ENCODE data around the gene SRSF11.
A peak's percentile ranks its signal among the peaks of the same experiment; 100 is the strongest.

SRSF11 gene

GRCh38 chr1:70220517-70221237 is 503 bp upstream of the SRSF11 start:
- Histone ChIP-seq H3K9me3 (ENCODE audit: insufficient read depth, low read depth, low read length) (no peaks in the 10 kb centered on the region), H3K27me3 (ENCODE audit: insufficient read depth, low read length) (no peaks in the 10 kb centered on the region), H3K4ac (ENCODE audit: low read depth, low read length) (no peak overlapping the region), H3K23ac (ENCODE audit: low read length) (no peak overlapping the region), H2BK12ac (ENCODE audit: low read length) (no peak overlapping the region), H3K4me1 (ENCODE audit: control insufficient read depth in 1 of 2, insufficient read depth in 2 of 2, low read length in 2 of 2) (peaks cover 0 to 2% of the 10 kb centered on the region in 2 experiments), H3K79me2 (ENCODE audit: control insufficient read depth, insufficient read depth, low read length, poor library complexity) (peaks cover 9% of the 10 kb centered on the region), H3K36me3 (ENCODE audit: control insufficient read depth in 1 of 2, insufficient read depth in 2 of 2, low read length in 2 of 2) (peaks cover 0 to 7% of the 10 kb centered on the region in 2 experiments), H2AK5ac (ENCODE audit: low read length) (no peak overlapping the region), H3K9ac (ENCODE audit: low read length) (no peak overlapping the region), H2BK120ac (ENCODE audit: insufficient read depth, low read length, poor library complexity) (no peak overlapping the region), H3K4me3 (ENCODE audit: low read depth, low read length) (no peak overlapping the region), H2BK5ac (ENCODE audit: low read depth, low read length, poor library complexity) (no peak overlapping the region), H3K18ac (ENCODE audit: low read length) (no peak overlapping the region), H4K91ac (ENCODE audit: low read depth, low read length) (no peak overlapping the region), H3K79me1 (ENCODE audit: low read length) (peaks cover 7% of the 10 kb centered on the region), H2AFZ (ENCODE audit: insufficient read depth, low read length, poor library complexity) (no peak overlapping the region), H4K12ac (ENCODE audit: low read depth, low read length) (no peak overlapping the region), H3K14ac (ENCODE audit: low read length) (no peak overlapping the region), H3K4me2 (ENCODE audit: low read length) (no peak overlapping the region), H4K8ac (ENCODE audit: low read depth, low read length) (peak overlapping the region; percentile 13), H3K27ac (ENCODE audit: low read depth, low read length) (no peak overlapping the region)
- no CpG with 5 or more reads among the region's 17 CpGs for WGBS (ENCODE audit: extremely low coverage, insufficient coverage, insufficient read length)
- no peak for DNase-seq

- Histone ChIP-seq H3K4me3 (ENCODE audit: low read depth, low read length) (no peak overlapping the region), H3K9me3 (ENCODE audit: insufficient read depth, low read depth, low read length) (no peaks in the 10 kb centered on the region), H3K14ac (ENCODE audit: low read length) (no peak overlapping the region), H3K79me2 (ENCODE audit: control insufficient read depth, insufficient read depth, low read length, poor library complexity) (peaks cover 9% of the 10 kb centered on the region), H3K18ac (ENCODE audit: low read length) (no peak overlapping the region), H2AK5ac (ENCODE audit: low read length) (no peak overlapping the region), H3K23ac (ENCODE audit: low read length) (no peak overlapping the region), H2BK5ac (ENCODE audit: low read depth, low read length, poor library complexity) (no peak overlapping the region), H2BK12ac (ENCODE audit: low read length) (no peak overlapping the region), H3K36me3 (ENCODE audit: control insufficient read depth in 1 of 2, insufficient read depth in 2 of 2, low read length in 2 of 2) (peaks cover 0 to 4% of the 10 kb centered on the region in 2 experiments), H2AFZ (ENCODE audit: insufficient read depth, low read length, poor library complexity) (no peak overlapping the region), H4K91ac (ENCODE audit: low read depth, low read length) (no peak overlapping the region), H2BK120ac (ENCODE audit: insufficient read depth, low read length, poor library complexity) (no peak overlapping the region), H4K8ac (ENCODE audit: low read depth, low read length) (no peak overlapping the region), H3K9ac (ENCODE audit: low read length) (no peak overlapping the region), H3K27ac (ENCODE audit: low read depth, low read length) (no peak overlapping the region), H4K12ac (ENCODE audit: low read depth, low read length) (no peak overlapping the region), H3K4ac (ENCODE audit: low read depth, low read length) (no peak overlapping the region), H3K79me1 (ENCODE audit: low read length) (peaks cover 7% of the 10 kb centered on the region), H3K4me2 (ENCODE audit: low read length) (no peak overlapping the region), H3K27me3 (ENCODE audit: insufficient read depth, low read length) (no peaks in the 10 kb centered on the region), H3K4me1 (ENCODE audit: control insufficient read depth in 1 of 2, insufficient read depth in 2 of 2, low read length in 2 of 2) (peaks cover 0 to 2% of the 10 kb centered on the region in 2 experiments)
- no CpG with 5 or more reads among the region's 3 CpGs for WGBS (ENCODE audit: extremely low coverage, insufficient coverage, insufficient read length)
- no peak for DNase-seq
Measured at GRCh38 chr1:70222716-70223235, 1.6 kb downstream of the SRSF11 start.

DNA sequence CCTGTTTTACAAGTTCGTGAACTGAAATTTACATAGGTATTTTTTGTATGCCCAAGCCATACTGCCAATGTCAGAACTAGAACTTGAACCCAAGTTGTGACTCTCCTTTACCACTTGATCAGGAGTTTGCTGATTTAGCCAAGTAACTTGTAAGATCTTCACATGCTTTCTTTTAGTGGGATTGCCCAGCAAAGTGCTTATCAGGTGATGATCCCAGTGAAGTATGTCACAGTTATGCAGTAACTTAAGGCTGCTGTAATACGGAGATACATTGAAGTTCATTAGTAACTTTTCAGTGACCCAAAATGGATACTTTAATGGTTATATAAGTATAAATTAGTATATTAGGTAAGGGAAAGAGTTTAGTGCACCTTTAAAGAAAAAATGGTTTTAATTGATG is 3.8 kb downstream of the SRSF11 start:
- H3K14ac ChIP-seq (ENCODE audit: low read length) = no peak overlapping the region
- WGBS (ENCODE audit: extremely low coverage, insufficient coverage, insufficient read length) = no CpG with 5 or more reads among the region's 2 CpGs
- no peak overlapping the region for H2BK5ac ChIP-seq (ENCODE audit: low read depth, low read length, poor library complexity)
- no peak overlapping the region for H2BK120ac ChIP-seq (ENCODE audit: insufficient read depth, low read length, poor library complexity)
- H2BK12ac ChIP-seq (ENCODE audit: low read length) = no peak overlapping the region
- peaks cover 0 to 2% of the 10 kb centered on the region in 2 experiments for H3K4me1 ChIP-seq (ENCODE audit: control insufficient read depth in 1 of 2, insufficient read depth in 2 of 2, low read length in 2 of 2)
- peaks cover 9% of the 10 kb centered on the region for H3K79me2 ChIP-seq (ENCODE audit: control insufficient read depth, insufficient read depth, low read length, poor library complexity)
- peaks cover 0 to 9% of the 10 kb centered on the region in 2 experiments for H3K36me3 ChIP-seq (ENCODE audit: control insufficient read depth in 1 of 2, insufficient read depth in 2 of 2, low read length in 2 of 2)
- peaks cover 7% of the 10 kb centered on the region for H3K79me1 ChIP-seq (ENCODE audit: low read length)
- no peak overlapping the region for H3K27ac ChIP-seq (ENCODE audit: low read depth, low read length)
- no peak overlapping the region for H2AK5ac ChIP-seq (ENCODE audit: low read length)
- peak in 1 of 2 donors; percentile 44 for DNase-seq
- H3K4me2 ChIP-seq (ENCODE audit: low read length) = no peak overlapping the region
- no peak overlapping the region for H2AFZ ChIP-seq (ENCODE audit: insufficient read depth, low read length, poor library complexity)
- H3K27me3 ChIP-seq (ENCODE audit: insufficient read depth, low read length) = no peaks in the 10 kb centered on the region
- H4K12ac ChIP-seq (ENCODE audit: low read depth, low read length) = no peak overlapping the region
- no peak overlapping the region for H3K9ac ChIP-seq (ENCODE audit: low read length)
- no peak overlapping the region for H4K8ac ChIP-seq (ENCODE audit: low read depth, low read length)
- peak overlapping the region; percentile 86 for H3K4ac ChIP-seq (ENCODE audit: low read depth, low read length)
- H4K91ac ChIP-seq (ENCODE audit: low read depth, low read length) = no peak overlapping the region
- no peak overlapping the region for H3K4me3 ChIP-seq (ENCODE audit: low read depth, low read length)
- no peak overlapping the region for H3K18ac ChIP-seq (ENCODE audit: low read length)
- H3K9me3 ChIP-seq (ENCODE audit: insufficient read depth, low read depth, low read length) = no peaks in the 10 kb centered on the region
- H3K23ac ChIP-seq (ENCODE audit: low read length) = no peak overlapping the region

DNA sequence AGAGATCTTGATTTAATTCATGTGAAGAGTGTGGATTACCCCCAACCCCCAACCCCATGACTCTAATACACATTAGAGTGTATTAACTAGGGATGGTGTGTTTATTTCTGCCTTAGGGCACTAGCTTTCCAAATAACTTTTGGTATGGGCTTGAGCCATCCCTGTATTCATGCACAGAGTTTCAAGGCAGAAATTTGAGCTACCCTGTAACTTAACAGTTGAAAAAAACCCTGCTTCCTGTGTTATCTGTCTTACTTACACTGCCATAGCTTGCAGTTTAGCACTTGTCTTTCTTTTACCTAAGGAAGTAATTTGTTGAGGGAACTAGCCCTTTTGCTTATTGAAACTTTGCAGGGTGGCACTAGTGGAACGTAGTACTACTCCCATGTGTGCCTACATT is 6.3 kb downstream of the SRSF11 start:
- no peaks in the 10 kb centered on the region for H3K79me1 ChIP-seq (ENCODE audit: low read length)
- no peaks in the 10 kb centered on the region for H3K9me3 ChIP-seq (ENCODE audit: insufficient read depth, low read depth, low read length)
- no peak overlapping the region for H2BK120ac ChIP-seq (ENCODE audit: insufficient read depth, low read length, poor library complexity)
- no peak overlapping the region for H4K91ac ChIP-seq (ENCODE audit: low read depth, low read length)
- no peak overlapping the region for H4K12ac ChIP-seq (ENCODE audit: low read depth, low read length)
- no peak overlapping the region for H3K9ac ChIP-seq (ENCODE audit: low read length)
- no peak overlapping the region for H3K4ac ChIP-seq (ENCODE audit: low read depth, low read length)
- no peak overlapping the region for H4K8ac ChIP-seq (ENCODE audit: low read depth, low read length)
- H2AK5ac ChIP-seq (ENCODE audit: low read length) = no peak overlapping the region
- H3K27me3 ChIP-seq (ENCODE audit: insufficient read depth, low read length) = no peaks in the 10 kb centered on the region
- H3K27ac ChIP-seq (ENCODE audit: low read depth, low read length) = no peak overlapping the region
- no peak overlapping the region for H2BK5ac ChIP-seq (ENCODE audit: low read depth, low read length, poor library complexity)
- no peak overlapping the region for H2AFZ ChIP-seq (ENCODE audit: insufficient read depth, low read length, poor library complexity)
- no peak overlapping the region for H3K23ac ChIP-seq (ENCODE audit: low read length)
- no peak for DNase-seq
- H3K4me2 ChIP-seq (ENCODE audit: low read length) = no peak overlapping the region
- no peaks in the 10 kb centered on the region for H3K79me2 ChIP-seq (ENCODE audit: control insufficient read depth, insufficient read depth, low read length, poor library complexity)
- H2BK12ac ChIP-seq (ENCODE audit: low read length) = no peak overlapping the region
- H3K4me1 ChIP-seq (ENCODE audit: control insufficient read depth in 1 of 2, insufficient read depth in 2 of 2, low read length in 2 of 2) = no peaks in the 10 kb centered on the region
- peaks cover 2 to 14% of the 10 kb centered on the region in 2 experiments for H3K36me3 ChIP-seq (ENCODE audit: control insufficient read depth in 1 of 2, insufficient read depth in 2 of 2, low read length in 2 of 2)
- no peak overlapping the region for H3K18ac ChIP-seq (ENCODE audit: low read length)
- H3K14ac ChIP-seq (ENCODE audit: low read length) = no peak overlapping the region
- H3K4me3 ChIP-seq (ENCODE audit: low read depth, low read length) = no peak overlapping the region
- no CpG with 5 or more reads among the region's 1 CpG for WGBS (ENCODE audit: extremely low coverage, insufficient coverage, insufficient read length)

Measured in trophoblast cell (in vitro differentiated cells and primary cell).